IPS-18a (cell line): ENCODE measurements around the gene IGFN1.

Experiments used
- H3K27ac ChIP-seq: one replicate; pipeline ENCODE4 v1.5.1; 2013; ENCODE audit warnings: low read length
- H3K27me3 ChIP-seq: one replicate; pipeline ENCODE4 v1.6.1; 2013; ENCODE audit warnings: mild to moderate bottlenecking, low read length; ENCODE audit not compliant: control insufficient read depth, insufficient read depth
- H3K36me3 ChIP-seq: one replicate; pipeline ENCODE4 v1.6.1; 2013; ENCODE audit warnings: low read depth, low read length; ENCODE audit not compliant: control insufficient read depth
- H3K4me1 ChIP-seq: one replicate; pipeline ENCODE4 v1.6.1; 2013; ENCODE audit warnings: low read depth, low read length; ENCODE audit not compliant: control insufficient read depth
- H3K4me3 ChIP-seq: one replicate; pipeline ENCODE4 v1.5.1; 2013; ENCODE audit warnings: low read length
- H3K9ac ChIP-seq: one replicate; pipeline ENCODE4 v1.6.1; 2013; ENCODE audit warnings: mild to moderate bottlenecking, low read length, moderate library complexity
- H3K9me3 ChIP-seq: one replicate; pipeline ENCODE4 v1.6.1; 2013; ENCODE audit warnings: low read depth, low read length; ENCODE audit not compliant: control insufficient read depth

Gene IGFN1

GRCh38 chr1:201213926-201214325, 23.3 kb downstream of the IGFN1 start:
- no peak overlapping the region for H3K27ac ChIP-seq
- no peaks in the 10 kb centered on the region for H3K27me3 ChIP-seq
- H3K4me1 ChIP-seq = no peaks in the 10 kb centered on the region
- H3K9ac ChIP-seq = no peak overlapping the region
- H3K9me3 ChIP-seq = no peaks in the 10 kb centered on the region
- H3K4me3 ChIP-seq = no peak overlapping the region
- H3K36me3 ChIP-seq = no peaks in the 10 kb centered on the region

- Histone ChIP-seq H3K36me3 (no peaks in the 10 kb centered on the region), H3K9ac (no peak overlapping the region), H3K27me3 (no peaks in the 10 kb centered on the region), H3K27ac (no peak overlapping the region), H3K4me1 (no peaks in the 10 kb centered on the region), H3K9me3 (no peaks in the 10 kb centered on the region), H3K4me3 (no peak overlapping the region)
Observed at GRCh38 chr1:201214461-201214860, 23.8 kb downstream of the IGFN1 start.

GRCh38 chr1:201214886-201215285, 24.3 kb downstream of the IGFN1 start:
- Histone ChIP-seq H3K27me3 (no peaks in the 10 kb centered on the region), H3K9ac (no peak overlapping the region), H3K4me1 (no peaks in the 10 kb centered on the region), H3K36me3 (no peaks in the 10 kb centered on the region), H3K9me3 (no peaks in the 10 kb centered on the region), H3K27ac (no peak overlapping the region), H3K4me3 (no peak overlapping the region)

GRCh38 chr1:201215531-201216357, 25.1 kb downstream of the IGFN1 start:
- no peak overlapping the region for H3K9ac ChIP-seq
- no peaks in the 10 kb centered on the region for H3K27me3 ChIP-seq
- H3K4me1 ChIP-seq = no peaks in the 10 kb centered on the region
- no peak overlapping the region for H3K4me3 ChIP-seq
- no peaks in the 10 kb centered on the region for H3K9me3 ChIP-seq
- no peaks in the 10 kb centered on the region for H3K36me3 ChIP-seq
- no peak overlapping the region for H3K27ac ChIP-seq

GRCh38 chr1:201216395-201217085, 25.9 kb downstream of the IGFN1 start:
- Histone ChIP-seq H3K27me3 (no peaks in the 10 kb centered on the region), H3K27ac (no peak overlapping the region), H3K9me3 (no peaks in the 10 kb centered on the region), H3K4me3 (no peak overlapping the region), H3K36me3 (no peaks in the 10 kb centered on the region), H3K9ac (no peak overlapping the region), H3K4me1 (no peaks in the 10 kb centered on the region)

GRCh38 chr1:201217146-201217545, 26.5 kb downstream of the IGFN1 start:
- H3K9ac ChIP-seq = no peak overlapping the region

GRCh38 chr1:201217851-201218250, 27.2 kb downstream of the IGFN1 start:
- H3K9ac ChIP-seq = no peak overlapping the region
- H3K27ac ChIP-seq = no peak overlapping the region
- no peaks in the 10 kb centered on the region for H3K36me3 ChIP-seq
- no peaks in the 10 kb centered on the region for H3K27me3 ChIP-seq
- H3K4me1 ChIP-seq = no peaks in the 10 kb centered on the region
- H3K4me3 ChIP-seq = no peak overlapping the region
- H3K9me3 ChIP-seq = no peaks in the 10 kb centered on the region

More at GRCh38 chr1:201217146-201217545, 26.5 kb downstream of the IGFN1 start:
- Histone ChIP-seq H3K27me3 (no peaks in the 10 kb centered on the region), H3K27ac (no peak overlapping the region), H3K9me3 (no peaks in the 10 kb centered on the region), H3K36me3 (no peaks in the 10 kb centered on the region), H3K4me1 (no peaks in the 10 kb centered on the region), H3K4me3 (no peak overlapping the region)

- H3K27ac ChIP-seq = no peak overlapping the region
- H3K4me1 ChIP-seq = no peaks in the 10 kb centered on the region
- H3K9ac ChIP-seq = no peak overlapping the region
- no peaks in the 10 kb centered on the region for H3K27me3 ChIP-seq
- H3K4me3 ChIP-seq = no peak overlapping the region
- H3K9me3 ChIP-seq = no peaks in the 10 kb centered on the region
- no peaks in the 10 kb centered on the region for H3K36me3 ChIP-seq
Observed at GRCh38 chr1:201218409-201218808, 27.8 kb downstream of the IGFN1 start.

- H3K4me3 ChIP-seq = no peak overlapping the region
- no peaks in the 10 kb centered on the region for H3K9me3 ChIP-seq
- no peaks in the 10 kb centered on the region for H3K27me3 ChIP-seq
- H3K36me3 ChIP-seq = no peaks in the 10 kb centered on the region
- no peak overlapping the region for H3K9ac ChIP-seq
- no peaks in the 10 kb centered on the region for H3K4me1 ChIP-seq
- H3K27ac ChIP-seq = no peak overlapping the region
Observed at GRCh38 chr1:201219481-201220387, 29.1 kb downstream of the IGFN1 start.

GRCh38 chr1:201220388-201220715, 29.7 kb downstream of the IGFN1 start:
- H3K4me1 ChIP-seq = no peaks in the 10 kb centered on the region
- H3K9me3 ChIP-seq = no peaks in the 10 kb centered on the region
- H3K27ac ChIP-seq = no peak overlapping the region
- H3K9ac ChIP-seq = no peak overlapping the region
- no peaks in the 10 kb centered on the region for H3K27me3 ChIP-seq
- H3K36me3 ChIP-seq = no peaks in the 10 kb centered on the region
- H3K4me3 ChIP-seq = no peak overlapping the region

- no peaks in the 10 kb centered on the region for H3K36me3 ChIP-seq
- no peak overlapping the region for H3K4me3 ChIP-seq
- H3K27me3 ChIP-seq = no peaks in the 10 kb centered on the region
- no peaks in the 10 kb centered on the region for H3K9me3 ChIP-seq
- H3K9ac ChIP-seq = no peak overlapping the region
- no peak overlapping the region for H3K27ac ChIP-seq
- no peaks in the 10 kb centered on the region for H3K4me1 ChIP-seq
Observed at GRCh38 chr1:201221201-201221846, 30.7 kb downstream of the IGFN1 start.
